ENCODE results near the gene NDNF. TPM values are rescaled to one million over a fixed set of nuclear protein-coding genes. Genes with fewer than 3 reads are reported as not detected.

NDNF gene
- total RNA-seq, 1 experiment from 2014 or later: 0.22 TPM

DNA sequence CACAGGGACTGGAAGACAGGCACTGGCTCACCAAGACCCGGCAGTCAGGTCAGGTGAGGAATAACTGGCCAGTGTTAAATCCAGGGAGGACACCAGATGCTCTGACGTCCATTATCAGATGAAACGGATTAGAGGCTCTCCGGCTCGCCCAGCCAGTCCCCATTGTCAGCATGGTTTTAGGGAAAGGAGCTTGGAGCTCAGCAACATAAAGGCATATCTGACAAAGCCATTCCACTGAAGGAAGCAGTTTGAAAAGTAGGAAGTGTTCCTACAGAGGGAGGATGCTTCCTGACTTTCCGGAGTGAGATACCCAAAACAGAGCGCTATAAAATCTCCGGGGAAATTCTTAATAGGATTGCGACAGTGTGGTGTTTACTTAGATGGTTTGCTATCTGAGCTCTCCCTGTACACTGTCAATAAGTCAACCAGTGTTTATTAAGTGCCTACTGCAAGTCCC is 14.8 kb downstream of the NDNF start:
- TF ChIP-seq ZFX (IDR thresholded peaks at IDR 0.05) (no peak), FOSL1 (IDR thresholded peaks at IDR 0.05; ENCODE audit: low read depth) (no peak), YY1 (IDR thresholded peaks at IDR 0.05; ENCODE audit: extremely low read depth, insufficient replicate concordance, low read depth, low read length) (no peak), CEBPB (IDR thresholded peaks at IDR 0.05; ENCODE audit: low read depth) (no peak), EZH2 (IDR thresholded peaks at IDR 0.05) (no peak), ZNF274 (IDR thresholded peaks at IDR 0.05; ENCODE audit: low read depth, low read length) (no peak), JUND (IDR thresholded peaks at IDR 0.05) (no peak), ELF1 (IDR thresholded peaks at IDR 0.05; ENCODE audit: borderline replicate concordance, low read depth) (no peak), POLR2A (IDR thresholded peaks at IDR 0.05; ENCODE audit: borderline replicate concordance, extremely low read depth, insufficient read depth, insufficient read length) (no peak), RAD21 (IDR thresholded peaks at IDR 0.05; ENCODE audit: low read depth) (no peak), SP1 (IDR thresholded peaks at IDR 0.05; ENCODE audit: low read depth) (no peak), EZH2phosphoT487 (IDR thresholded peaks at IDR 0.05; ENCODE audit: borderline replicate concordance) (no peak)
- TF ChIP-seq, protein P1, sequence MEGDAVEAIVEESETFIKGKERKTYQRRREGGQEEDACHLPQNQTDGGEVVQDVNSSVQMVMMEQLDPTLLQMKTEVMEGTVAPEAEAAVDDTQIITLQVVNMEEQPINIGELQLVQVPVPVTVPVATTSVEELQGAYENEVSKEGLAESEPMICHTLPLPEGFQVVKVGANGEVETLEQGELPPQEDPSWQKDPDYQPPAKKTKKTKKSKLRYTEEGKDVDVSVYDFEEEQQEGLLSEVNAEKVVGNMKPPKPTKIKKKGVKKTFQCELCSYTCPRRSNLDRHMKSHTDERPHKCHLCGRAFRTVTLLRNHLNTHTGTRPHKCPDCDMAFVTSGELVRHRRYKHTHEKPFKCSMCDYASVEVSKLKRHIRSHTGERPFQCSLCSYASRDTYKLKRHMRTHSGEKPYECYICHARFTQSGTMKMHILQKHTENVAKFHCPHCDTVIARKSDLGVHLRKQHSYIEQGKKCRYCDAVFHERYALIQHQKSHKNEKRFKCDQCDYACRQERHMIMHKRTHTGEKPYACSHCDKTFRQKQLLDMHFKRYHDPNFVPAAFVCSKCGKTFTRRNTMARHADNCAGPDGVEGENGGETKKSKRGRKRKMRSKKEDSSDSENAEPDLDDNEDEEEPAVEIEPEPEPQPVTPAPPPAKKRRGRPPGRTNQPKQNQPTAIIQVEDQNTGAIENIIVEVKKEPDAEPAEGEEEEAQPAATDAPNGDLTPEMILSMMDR (IDR thresholded peaks at IDR 0.05 in 2 of 3, conservative IDR thresholded peaks at IDR 0.05 in 1 of 3; ENCODE audit: borderline replicate concordance in 1 of 3, insufficient read depth in 1 of 3, low read depth in 2 of 3, low read length in 2 of 3): no peak
- TF ChIP-seq, protein P2, sequence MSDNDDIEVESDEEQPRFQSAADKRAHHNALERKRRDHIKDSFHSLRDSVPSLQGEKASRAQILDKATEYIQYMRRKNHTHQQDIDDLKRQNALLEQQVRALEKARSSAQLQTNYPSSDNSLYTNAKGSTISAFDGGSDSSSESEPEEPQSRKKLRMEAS (IDR thresholded peaks at IDR 0.05): no peak
- TF ChIP-seq, protein P3, sequence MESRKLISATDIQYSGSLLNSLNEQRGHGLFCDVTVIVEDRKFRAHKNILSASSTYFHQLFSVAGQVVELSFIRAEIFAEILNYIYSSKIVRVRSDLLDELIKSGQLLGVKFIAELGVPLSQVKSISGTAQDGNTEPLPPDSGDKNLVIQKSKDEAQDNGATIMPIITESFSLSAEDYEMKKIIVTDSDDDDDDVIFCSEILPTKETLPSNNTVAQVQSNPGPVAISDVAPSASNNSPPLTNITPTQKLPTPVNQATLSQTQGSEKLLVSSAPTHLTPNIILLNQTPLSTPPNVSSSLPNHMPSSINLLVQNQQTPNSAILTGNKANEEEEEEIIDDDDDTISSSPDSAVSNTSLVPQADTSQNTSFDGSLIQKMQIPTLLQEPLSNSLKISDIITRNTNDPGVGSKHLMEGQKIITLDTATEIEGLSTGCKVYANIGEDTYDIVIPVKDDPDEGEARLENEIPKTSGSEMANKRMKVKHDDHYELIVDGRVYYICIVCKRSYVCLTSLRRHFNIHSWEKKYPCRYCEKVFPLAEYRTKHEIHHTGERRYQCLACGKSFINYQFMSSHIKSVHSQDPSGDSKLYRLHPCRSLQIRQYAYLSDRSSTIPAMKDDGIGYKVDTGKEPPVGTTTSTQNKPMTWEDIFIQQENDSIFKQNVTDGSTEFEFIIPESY (IDR thresholded peaks at IDR 0.05; ENCODE audit: extremely low read depth, insufficient replicate concordance, low read length): no peak
- POLR2A ChIA-PET: no interaction called here
- Histone ChIP-seq H3K79me2 (ENCODE audit: insufficient read depth, low read length) (no peaks in the 10 kb centered on the region), H3K4me3 (replicated peaks in 1 of 2; ENCODE audit: low read depth in 1 of 2, low read length in 2 of 2) (no peak overlapping the region), H3K27ac (ENCODE audit: low read depth, low read length) (no peak overlapping the region), H2AFZ (ENCODE audit: low read depth, low read length, poor library complexity, severe bottlenecking) (no peak overlapping the region), H3K4me2 (ENCODE audit: low read length) (no peak overlapping the region), H3K36me3 (ENCODE audit: control insufficient read depth in 1 of 2, insufficient read depth in 2 of 2, low read length in 2 of 2) (no peaks in the 10 kb centered on the region), H3K9me3 (ENCODE audit: control insufficient read depth in 1 of 2, insufficient read depth in 1 of 2, low read depth in 1 of 2, low read length in 2 of 2) (no peaks in the 10 kb centered on the region), H3K4me1 (ENCODE audit: control insufficient read depth in 1 of 2, insufficient read depth in 2 of 2, low read length in 2 of 2) (peaks cover 0 to 5% of the 10 kb centered on the region in 2 experiments; a peak in 1 of 4 replicates), H3K9ac (ENCODE audit: low read length) (no peak overlapping the region), H4K20me1 (ENCODE audit: insufficient read depth) (no peaks in the 10 kb centered on the region), H3K27me3 (ENCODE audit: insufficient read depth, low read length) (no peaks in the 10 kb centered on the region), H3K9me2 (ENCODE audit: insufficient read depth) (no peaks in the 10 kb centered on the region)
- ATAC-seq (no peak), DNase-seq (ENCODE audit: low read depth, low spot score) (no peak)
- intact Hi-C loops (cut with micrococcal nuclease): no loop called here
- RAD21 ChIA-PET (ENCODE audit: low non-redundant PET in 1 of 2, low total read pairs in 2 of 2, uncharacterized antibody in 2 of 2, unreplicated experiment in 2 of 2): no interaction called here
- CTCF ChIA-PET: no interaction called here
- BruUV-seq (replicated peaks): no TSS peak

All from HCT116 (cell line).